HEK293 (cell line): ENCODE measurements around the gene RPUSD1.

Experiments
- BCL11A ChIP-seq: fragments of 450-650 bp; formaldehyde crosslinking; IDR thresholded peaks from 2 replicates; pipeline ENCODE4 v1.5.1; 2016; ENCODE audit warnings: low read depth, missing biosample characterization, missing genetic modification characterization
- GLIS1 ChIP-seq: fragments of 450-650 bp; formaldehyde crosslinking; IDR thresholded peaks from 2 replicates; pipeline ENCODE4 v1.5.1; 2016; ENCODE audit warnings: missing biosample characterization, missing genetic modification characterization
- HIC1 ChIP-seq: fragments of 450-650 bp; formaldehyde crosslinking; IDR thresholded peaks from 2 replicates; pipeline ENCODE4 v1.5.1; 2016; ENCODE audit warnings: missing biosample characterization, missing genetic modification characterization
- IKZF3 ChIP-seq: fragments of 450-650 bp; IDR thresholded peaks from 2 replicates; pipeline ENCODE4 v1.5.0; 2018; ENCODE audit warnings: missing biosample characterization, mild to moderate bottlenecking, missing genetic modification characterization, moderate library complexity
- KLF7 ChIP-seq: fragments of 450-650 bp; formaldehyde crosslinking; IDR thresholded peaks from 2 replicates; pipeline ENCODE4 v1.5.1; 2016; ENCODE audit warnings: missing biosample characterization, missing genetic modification characterization, borderline replicate concordance
- SCRT2 ChIP-seq: fragments of 450-650 bp; formaldehyde crosslinking; IDR thresholded peaks from 2 replicates; pipeline ENCODE4 v1.5.1; 2016; ENCODE audit warnings: missing biosample characterization, missing genetic modification characterization
- SP2 ChIP-seq: fragments of 450-650 bp; formaldehyde crosslinking; IDR thresholded peaks from 2 replicates; pipeline ENCODE4 v1.5.1; 2016; ENCODE audit warnings: missing biosample characterization, missing genetic modification characterization
- ZBTB17 ChIP-seq: fragments of 450-650 bp; formaldehyde crosslinking; IDR thresholded peaks from 2 replicates; pipeline ENCODE4 v1.5.1; 2016; ENCODE audit warnings: missing biosample characterization, missing genetic modification characterization
- ZBTB21 ChIP-seq: fragments of 450-650 bp; formaldehyde crosslinking; IDR thresholded peaks from 2 replicates; pipeline ENCODE4 v1.5.1; 2017; ENCODE audit warnings: missing biosample characterization, missing genetic modification characterization
- ZFHX2 ChIP-seq: fragments of 450-650 bp; formaldehyde crosslinking; conservative IDR thresholded peaks from 2 replicates; pipeline ENCODE4 v1.5.1; 2016; ENCODE audit warnings: missing biosample characterization, missing genetic modification characterization
- ZNF146 ChIP-seq: fragments of 450-650 bp; formaldehyde crosslinking; IDR thresholded peaks from 2 replicates; pipeline ENCODE4 v1.5.1; 2016; ENCODE audit warnings: missing biosample characterization, missing genetic modification characterization
- ZNF274 ChIP-seq, 2 experiments: fragments of 200-500 bp in 1 of 2; fragments of 450-650 bp in 1 of 2; sonication (Bioruptor generic) in 1 of 2; formaldehyde crosslinking in 1 of 2; IDR thresholded peaks; 2 replicates each; pipeline versions ENCODE4 v1.5.1 to v1.6.1; 2014 to 2016; ENCODE audit warnings: borderline replicate concordance in 1 of 2, inconsistent platforms in 1 of 2, low read length in 1 of 2, missing biosample characterization in 1 of 2, missing genetic modification characterization in 1 of 2
- ZNF354C ChIP-seq: fragments of 450-650 bp; formaldehyde crosslinking; IDR thresholded peaks from 2 replicates; pipeline ENCODE4 v1.5.1; 2016; ENCODE audit warnings: missing biosample characterization, missing genetic modification characterization, low read depth, borderline replicate concordance
- ZNF510 ChIP-seq: fragments of 450-650 bp; formaldehyde crosslinking; IDR thresholded peaks from 2 replicates; pipeline ENCODE4 v1.5.1; 2018; ENCODE audit warnings: mild to moderate bottlenecking, missing genetic modification characterization, missing biosample characterization; ENCODE audit not compliant: insufficient replicate concordance
- ZNF513 ChIP-seq: fragments of 450-650 bp; IDR thresholded peaks from 2 replicates; pipeline ENCODE4 v1.5.1; 2018; ENCODE audit warnings: missing biosample characterization, missing genetic modification characterization
- ZNF521 ChIP-seq: fragments of 450-650 bp; formaldehyde crosslinking; IDR thresholded peaks from 2 replicates; pipeline ENCODE4 v1.5.1; 2017; ENCODE audit warnings: missing biosample characterization, mild to moderate bottlenecking, missing genetic modification characterization
- ZNF530 ChIP-seq: fragments of 450-650 bp; formaldehyde crosslinking; IDR thresholded peaks from 2 replicates; pipeline ENCODE4 v1.5.1; 2016; ENCODE audit warnings: low read depth, missing biosample characterization, missing genetic modification characterization
- ZNF600 ChIP-seq: fragments of 450-650 bp; formaldehyde crosslinking; IDR thresholded peaks from 2 replicates; pipeline ENCODE4 v1.5.1; 2016; ENCODE audit warnings: missing biosample characterization, missing genetic modification characterization
- ZNF626 ChIP-seq: fragments of 450-650 bp; sonication (Bioruptor Pico); formaldehyde crosslinking; IDR thresholded peaks from 2 replicates; pipeline ENCODE4 v1.5.1; 2018; ENCODE audit warnings: missing biosample characterization, missing genetic modification characterization, inconsistent platforms
- ZNF660 ChIP-seq: fragments of 450-650 bp; IDR thresholded peaks from 2 replicates; pipeline ENCODE4 v1.5.1; 2018; ENCODE audit warnings: missing biosample characterization, mild to moderate bottlenecking, missing genetic modification characterization
- TF ChIP-seq, protein P1 (sequence below): sonication (generic); formaldehyde crosslinking; IDR thresholded peaks from 2 replicates; pipeline ENCODE4 v1.8.1; 2022; ENCODE audit warnings: mild to moderate bottlenecking, moderate library complexity, missing genetic modification reagents
- TF ChIP-seq, protein P2 (sequence below): fragments of 450-650 bp; formaldehyde crosslinking; IDR thresholded peaks from 2 replicates; pipeline ENCODE4 v1.5.1; 2016; ENCODE audit warnings: missing biosample characterization, missing genetic modification characterization
- TF ChIP-seq, protein P3 (sequence below): fragments of 450-650 bp; formaldehyde crosslinking; IDR thresholded peaks from 2 replicates; pipeline ENCODE4 v1.5.1; 2016; ENCODE audit warnings: missing biosample characterization, missing genetic modification characterization, borderline replicate concordance
- TF ChIP-seq, protein P4 (sequence below): IDR thresholded peaks from 2 replicates; pipeline ENCODE4 v1.6.1; 2011; ENCODE audit warnings: mild to moderate bottlenecking, low read depth, low read length, borderline replicate concordance

RPUSD1 gene

GRCh38 chr16:799948-800833 is 12.0 kb upstream of the RPUSD1 start, which contains the start of gene GNG13 (continued):
- TF ChIP-seq ZNF354C, result no peak
- no peak for TF ChIP-seq KLF7 (tag by site-specific recombination)
- no peak for TF ChIP-seq ZBTB17
- TF ChIP-seq, protein P1, sequence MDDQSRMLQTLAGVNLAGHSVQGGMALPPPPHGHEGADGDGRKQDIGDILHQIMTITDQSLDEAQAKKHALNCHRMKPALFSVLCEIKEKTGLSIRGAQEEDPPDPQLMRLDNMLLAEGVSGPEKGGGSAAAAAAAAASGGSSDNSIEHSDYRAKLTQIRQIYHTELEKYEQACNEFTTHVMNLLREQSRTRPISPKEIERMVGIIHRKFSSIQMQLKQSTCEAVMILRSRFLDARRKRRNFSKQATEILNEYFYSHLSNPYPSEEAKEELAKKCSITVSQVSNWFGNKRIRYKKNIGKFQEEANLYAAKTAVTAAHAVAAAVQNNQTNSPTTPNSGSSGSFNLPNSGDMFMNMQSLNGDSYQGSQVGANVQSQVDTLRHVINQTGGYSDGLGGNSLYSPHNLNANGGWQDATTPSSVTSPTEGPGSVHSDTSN (CRISPR knock-in tag), result peak; percentile 44; the same call in 1 of the 2 replicates
- peak; percentile 95 for TF ChIP-seq ZFHX2
- no peak for TF ChIP-seq BCL11A
- TF ChIP-seq ZNF274 (IDR thresholded peaks at IDR 0.05; ENCODE audit: low read length), result no peak
- TF ChIP-seq ZNF274 (tag by site-specific recombination; IDR thresholded peaks at IDR 0.05; ENCODE audit: borderline replicate concordance), result no peak
- TF ChIP-seq SP2, result peak; percentile 22; the same call in 1 of the 2 replicates
- peak; percentile 76; the same call in 1 of the 2 replicates for TF ChIP-seq HIC1
- TF ChIP-seq ZNF146, result no peak
- TF ChIP-seq ZBTB21 (tag by site-specific recombination), result no peak
- peak; percentile 59 for TF ChIP-seq ZNF600 (tag by site-specific recombination)
- TF ChIP-seq, protein P2, sequence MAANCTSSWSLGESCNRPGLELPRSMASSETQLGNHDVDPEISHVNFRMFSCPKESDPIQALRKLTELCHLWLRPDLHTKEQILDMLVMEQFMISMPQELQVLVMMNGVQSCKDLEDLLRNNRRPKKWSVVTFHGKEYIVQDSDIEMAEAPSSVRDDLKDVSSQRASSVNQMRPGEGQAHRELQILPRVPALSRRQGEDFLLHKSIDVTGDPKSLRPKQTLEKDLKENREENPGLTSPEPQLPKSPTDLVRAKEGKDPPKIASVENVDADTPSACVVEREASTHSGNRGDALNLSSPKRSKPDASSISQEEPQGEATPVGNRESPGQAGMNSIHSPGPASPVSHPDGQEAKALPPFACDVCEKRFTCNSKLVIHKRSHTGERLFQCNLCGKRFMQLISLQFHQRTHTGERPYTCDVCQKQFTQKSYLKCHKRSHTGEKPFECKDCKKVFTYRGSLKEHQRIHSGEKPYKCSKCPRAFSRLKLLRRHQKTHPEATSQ (tag by site-specific recombination), result no peak
- TF ChIP-seq ZNF521 (tag by site-specific recombination), result no peak
- no peak for TF ChIP-seq SCRT2
- TF ChIP-seq GLIS1, result peak; percentile 81
- TF ChIP-seq ZNF660 (tag by site-specific recombination), result no peak
- no peak for TF ChIP-seq ZNF513
- TF ChIP-seq, protein P3, sequence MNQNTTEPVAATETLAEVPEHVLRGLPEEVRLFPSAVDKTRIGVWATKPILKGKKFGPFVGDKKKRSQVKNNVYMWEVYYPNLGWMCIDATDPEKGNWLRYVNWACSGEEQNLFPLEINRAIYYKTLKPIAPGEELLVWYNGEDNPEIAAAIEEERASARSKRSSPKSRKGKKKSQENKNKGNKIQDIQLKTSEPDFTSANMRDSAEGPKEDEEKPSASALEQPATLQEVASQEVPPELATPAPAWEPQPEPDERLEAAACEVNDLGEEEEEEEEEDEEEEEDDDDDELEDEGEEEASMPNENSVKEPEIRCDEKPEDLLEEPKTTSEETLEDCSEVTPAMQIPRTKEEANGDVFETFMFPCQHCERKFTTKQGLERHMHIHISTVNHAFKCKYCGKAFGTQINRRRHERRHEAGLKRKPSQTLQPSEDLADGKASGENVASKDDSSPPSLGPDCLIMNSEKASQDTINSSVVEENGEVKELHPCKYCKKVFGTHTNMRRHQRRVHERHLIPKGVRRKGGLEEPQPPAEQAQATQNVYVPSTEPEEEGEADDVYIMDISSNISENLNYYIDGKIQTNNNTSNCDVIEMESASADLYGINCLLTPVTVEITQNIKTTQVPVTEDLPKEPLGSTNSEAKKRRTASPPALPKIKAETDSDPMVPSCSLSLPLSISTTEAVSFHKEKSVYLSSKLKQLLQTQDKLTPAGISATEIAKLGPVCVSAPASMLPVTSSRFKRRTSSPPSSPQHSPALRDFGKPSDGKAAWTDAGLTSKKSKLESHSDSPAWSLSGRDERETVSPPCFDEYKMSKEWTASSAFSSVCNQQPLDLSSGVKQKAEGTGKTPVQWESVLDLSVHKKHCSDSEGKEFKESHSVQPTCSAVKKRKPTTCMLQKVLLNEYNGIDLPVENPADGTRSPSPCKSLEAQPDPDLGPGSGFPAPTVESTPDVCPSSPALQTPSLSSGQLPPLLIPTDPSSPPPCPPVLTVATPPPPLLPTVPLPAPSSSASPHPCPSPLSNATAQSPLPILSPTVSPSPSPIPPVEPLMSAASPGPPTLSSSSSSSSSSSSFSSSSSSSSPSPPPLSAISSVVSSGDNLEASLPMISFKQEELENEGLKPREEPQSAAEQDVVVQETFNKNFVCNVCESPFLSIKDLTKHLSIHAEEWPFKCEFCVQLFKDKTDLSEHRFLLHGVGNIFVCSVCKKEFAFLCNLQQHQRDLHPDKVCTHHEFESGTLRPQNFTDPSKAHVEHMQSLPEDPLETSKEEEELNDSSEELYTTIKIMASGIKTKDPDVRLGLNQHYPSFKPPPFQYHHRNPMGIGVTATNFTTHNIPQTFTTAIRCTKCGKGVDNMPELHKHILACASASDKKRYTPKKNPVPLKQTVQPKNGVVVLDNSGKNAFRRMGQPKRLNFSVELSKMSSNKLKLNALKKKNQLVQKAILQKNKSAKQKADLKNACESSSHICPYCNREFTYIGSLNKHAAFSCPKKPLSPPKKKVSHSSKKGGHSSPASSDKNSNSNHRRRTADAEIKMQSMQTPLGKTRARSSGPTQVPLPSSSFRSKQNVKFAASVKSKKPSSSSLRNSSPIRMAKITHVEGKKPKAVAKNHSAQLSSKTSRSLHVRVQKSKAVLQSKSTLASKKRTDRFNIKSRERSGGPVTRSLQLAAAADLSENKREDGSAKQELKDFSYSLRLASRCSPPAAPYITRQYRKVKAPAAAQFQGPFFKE (tag by site-specific recombination), result no peak
- no peak for TF ChIP-seq IKZF3 (tag by site-specific recombination)
- TF ChIP-seq ZNF510 (tag by site-specific recombination), result no peak
- TF ChIP-seq ZNF530 (tag by site-specific recombination), result no peak
- TF ChIP-seq, protein P4, sequence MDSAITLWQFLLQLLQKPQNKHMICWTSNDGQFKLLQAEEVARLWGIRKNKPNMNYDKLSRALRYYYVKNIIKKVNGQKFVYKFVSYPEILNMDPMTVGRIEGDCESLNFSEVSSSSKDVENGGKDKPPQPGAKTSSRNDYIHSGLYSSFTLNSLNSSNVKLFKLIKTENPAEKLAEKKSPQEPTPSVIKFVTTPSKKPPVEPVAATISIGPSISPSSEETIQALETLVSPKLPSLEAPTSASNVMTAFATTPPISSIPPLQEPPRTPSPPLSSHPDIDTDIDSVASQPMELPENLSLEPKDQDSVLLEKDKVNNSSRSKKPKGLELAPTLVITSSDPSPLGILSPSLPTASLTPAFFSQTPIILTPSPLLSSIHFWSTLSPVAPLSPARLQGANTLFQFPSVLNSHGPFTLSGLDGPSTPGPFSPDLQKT, result no peak
- TF ChIP-seq ZNF626 (tag by site-specific recombination), result no peak
